GM12801 (cell line): Measurements from ENCODE around the gene MYLK4.

Source experiments
- CTCF ChIP-seq: IDR thresholded peaks from one replicate; pipeline ENCODE4 v1.5.1; 2011; ENCODE audit warnings: control low read depth; ENCODE audit not compliant: insufficient read length; ENCODE audit errors: extremely low read depth

Gene MYLK4

GRCh38 chr6:2775003-2775402 lies 24.3 kb upstream of the MYLK4 start:
- no peak for TF ChIP-seq CTCF

- TF ChIP-seq CTCF = no peak
Measured at GRCh38 chr6:2773449-2773848, 22.7 kb upstream of the MYLK4 start.

- TF ChIP-seq CTCF = no peak
Measured at GRCh38 chr6:2772840-2773239, 22.1 kb upstream of the MYLK4 start.

GRCh38 chr6:2771079-2771478 lies 20.4 kb upstream of the MYLK4 start:
- TF ChIP-seq CTCF = no peak

GRCh38 chr6:2770171-2770570 lies 19.4 kb upstream of the MYLK4 start:
- TF ChIP-seq CTCF = no peak

- no peak for TF ChIP-seq CTCF
Measured at GRCh38 chr6:2768696-2769095, 18.0 kb upstream of the MYLK4 start.

GRCh38 chr6:2767657-2768524 lies 17.2 kb upstream of the MYLK4 start:
- no peak for TF ChIP-seq CTCF
